Medulla oblongata (tissue), 1 donor: ENCODE results near the gene HRAS.

Source experiments
- DNase-seq: peaks from one replicate; pipeline ENCODE4 v3.0.0-alpha.2; 2015; ENCODE audit errors: extremely low spot score

Gene HRAS

DNA sequence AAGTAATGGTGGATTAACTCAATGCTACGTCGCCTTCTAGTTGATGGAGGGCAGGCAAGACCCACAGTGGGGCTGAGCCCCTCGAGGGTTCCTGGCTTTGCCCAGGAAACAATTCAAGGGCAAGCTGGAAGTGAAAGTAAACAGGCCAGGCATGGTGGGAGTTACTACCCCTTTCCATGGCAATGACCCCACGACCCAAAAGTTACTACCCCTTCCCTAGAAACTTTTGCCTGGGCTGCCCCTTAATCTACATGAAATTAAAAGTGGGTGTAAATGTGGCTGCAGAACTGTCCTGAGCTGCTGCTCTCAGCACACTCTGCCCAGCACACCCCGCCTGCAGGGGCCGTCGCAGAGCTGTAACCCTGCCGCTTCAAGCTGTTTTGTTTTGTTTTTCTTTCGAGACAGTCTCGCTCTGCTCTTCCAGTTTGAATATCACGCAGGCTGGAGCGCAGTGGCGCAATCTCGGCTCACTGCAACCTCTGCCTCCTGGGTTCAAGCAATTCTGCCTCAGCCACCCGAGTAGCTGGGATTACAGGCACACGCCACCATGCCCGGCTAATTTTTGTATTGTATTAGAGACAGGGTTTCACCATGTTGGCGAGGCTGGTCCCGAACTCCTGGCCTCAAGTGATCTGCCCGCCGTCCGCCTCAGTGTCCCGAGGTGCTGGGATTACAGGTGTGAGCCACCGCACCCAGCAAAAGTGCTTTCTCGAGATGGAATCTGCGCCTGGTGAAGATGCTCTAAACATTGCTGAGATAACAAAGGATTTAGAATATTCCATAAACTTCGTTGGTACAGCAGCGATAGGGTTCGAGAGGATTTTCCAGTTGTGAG lies 22.4 kb downstream of the HRAS start:
- DNase-seq = no peak

DNA sequence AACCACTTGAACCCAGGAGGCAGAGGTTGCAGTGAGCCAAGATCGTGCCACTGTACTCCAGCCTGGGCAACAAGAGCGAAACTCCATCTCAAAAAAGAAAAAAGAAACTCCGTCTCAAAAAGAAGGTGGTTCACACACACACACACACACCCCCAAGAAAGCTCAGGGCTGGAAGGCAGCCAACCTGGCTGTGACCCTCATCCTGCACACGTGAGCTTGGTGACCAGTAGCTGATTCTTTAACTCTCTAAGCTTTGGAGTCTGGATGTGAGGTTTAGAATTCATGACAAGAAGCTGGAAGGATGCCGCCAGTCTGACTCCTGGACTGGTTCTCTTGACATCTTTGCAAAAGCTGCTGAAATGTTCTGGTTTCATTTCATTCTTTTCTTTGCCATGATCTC lies 26.4 kb downstream of the HRAS start:
- no peak for DNase-seq

DNA sequence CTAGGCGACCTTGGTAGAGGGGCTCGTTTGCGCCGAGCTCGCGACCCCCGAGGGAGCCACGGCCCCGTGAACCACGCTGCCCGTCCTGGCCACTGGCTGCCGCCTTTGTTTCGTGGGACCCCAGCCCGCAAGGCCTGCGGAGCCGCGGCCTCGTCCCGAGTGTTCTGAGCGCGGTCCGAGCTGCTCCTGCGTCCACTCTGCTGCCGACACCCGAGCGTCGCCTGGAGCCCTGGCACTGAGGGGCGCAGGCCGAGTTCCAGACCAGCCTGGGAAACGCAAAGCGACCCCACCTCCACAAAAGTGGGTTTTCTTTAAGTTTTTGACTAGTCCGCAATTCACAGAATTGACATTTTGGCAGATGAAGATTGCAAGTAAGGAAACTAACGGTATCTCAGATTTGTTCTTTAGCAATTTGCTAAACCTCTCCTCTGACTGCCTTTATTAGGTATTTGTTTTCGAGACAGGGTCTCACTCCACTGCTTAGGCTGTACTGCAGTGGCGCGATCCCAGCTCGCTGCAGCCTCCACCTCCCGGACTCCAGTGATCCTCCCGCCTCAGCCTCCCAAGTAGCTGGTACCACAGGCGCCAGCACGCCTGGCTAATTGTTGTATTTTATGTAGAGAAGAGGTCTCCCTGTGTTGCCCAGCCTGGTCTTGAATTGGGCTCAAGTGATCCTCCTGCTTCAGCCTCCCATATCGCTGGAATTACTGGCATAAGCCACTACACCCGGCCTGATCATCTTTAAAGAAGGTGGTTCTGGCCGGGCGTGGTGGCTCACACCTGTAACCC lies 27.5 kb downstream of the HRAS start:
- no peak for DNase-seq

DNA sequence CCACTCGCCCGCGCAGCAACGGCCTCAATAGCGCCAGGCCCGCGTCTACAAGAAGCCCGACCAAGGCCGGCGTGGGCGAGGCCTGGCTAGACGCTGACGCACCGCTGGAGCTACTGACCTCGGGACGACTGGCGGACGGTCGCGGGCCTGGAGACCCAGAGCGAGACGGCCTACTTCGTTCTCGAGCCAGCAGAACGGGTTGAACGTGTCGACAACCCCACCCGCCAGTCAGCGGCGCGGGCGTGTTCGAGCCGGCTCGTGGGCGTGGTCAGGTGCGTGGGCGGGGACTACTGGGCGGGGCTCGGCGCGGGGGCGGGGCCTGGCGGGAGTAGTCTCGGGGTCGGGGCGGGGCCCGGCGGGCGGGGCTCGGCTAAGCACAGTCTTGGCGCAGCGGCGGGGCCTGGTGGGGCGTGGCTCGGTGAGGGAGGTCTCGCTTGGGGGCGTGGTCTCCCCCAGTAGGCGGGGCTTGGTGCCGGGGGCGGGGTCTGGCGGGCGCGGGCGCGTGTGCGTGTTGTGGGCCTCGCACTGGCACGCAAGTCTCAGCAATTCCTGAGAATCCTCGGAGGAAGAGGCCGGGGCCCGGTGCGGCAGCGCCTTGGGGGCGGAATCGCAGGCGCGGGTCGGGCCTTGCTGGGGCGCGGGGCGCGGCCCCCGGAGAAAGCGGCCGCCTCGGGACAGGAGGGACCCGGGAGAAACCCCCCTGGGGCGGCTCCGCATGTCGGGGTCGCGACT lies 28.2 kb downstream of the HRAS start, which contains the start of gene RNH1:
RNH1 (minus strand) TSS at position 248 of the 732 bp plus-strand sequence. CDS start 5,080 bp downstream, outside the sequence.
- peak; percentile 97 for DNase-seq

DNA sequence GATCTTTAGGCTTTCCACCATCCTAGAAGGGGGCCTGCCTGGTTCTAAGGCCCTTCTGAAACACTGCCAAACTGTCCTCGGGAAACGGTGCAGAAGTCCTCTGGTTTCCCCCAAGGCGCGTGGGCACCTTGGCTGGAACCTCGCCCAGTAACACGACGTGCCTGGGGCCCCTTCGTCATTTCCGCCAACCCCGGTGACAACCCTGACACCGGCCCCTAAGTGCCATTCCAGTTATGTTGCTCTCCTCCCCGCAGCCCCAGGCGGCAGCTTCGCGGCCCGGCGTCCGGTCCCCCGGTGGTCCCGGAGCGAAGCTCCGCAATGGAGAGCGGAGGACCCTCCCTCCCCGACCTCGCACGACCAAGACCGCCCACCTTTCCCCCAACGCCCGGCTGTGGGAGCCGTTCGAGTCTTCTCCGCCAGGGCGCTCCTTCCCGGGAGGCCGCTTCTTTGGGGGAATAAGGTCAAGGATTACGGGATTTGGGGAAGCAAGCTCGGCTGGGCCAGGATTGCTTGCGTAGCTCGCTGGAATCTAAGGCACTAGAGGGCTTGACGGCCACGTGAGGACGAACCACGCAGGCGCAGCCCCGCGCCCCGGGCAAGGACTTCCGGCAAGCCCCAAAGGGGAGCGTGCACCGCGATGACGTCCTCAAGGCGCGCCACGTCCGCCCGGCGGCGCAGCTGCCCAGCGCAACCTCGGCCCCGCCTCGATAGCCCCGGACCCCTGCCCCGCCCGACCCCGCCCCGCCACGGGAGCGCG lies 29.0 kb downstream of the HRAS start:
- DNase-seq = peak; percentile 96

DNA sequence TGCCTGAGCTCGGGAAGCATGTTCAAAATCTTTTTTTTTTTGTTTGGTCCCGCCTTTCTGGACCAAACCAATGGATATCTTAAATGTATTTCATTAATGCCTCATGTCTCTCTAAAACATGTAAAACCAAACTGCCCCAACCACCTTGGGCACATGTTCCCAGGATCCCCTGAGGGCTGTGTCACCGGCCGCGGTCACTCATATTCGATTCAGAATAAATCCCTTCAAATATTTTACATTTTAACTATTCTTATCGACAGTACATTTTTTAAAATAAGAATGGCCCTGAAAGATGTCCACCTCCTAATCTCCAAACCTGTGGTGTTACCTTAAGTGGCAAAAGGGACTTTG lies 30.4 kb downstream of the HRAS start:
- no peak for DNase-seq

DNA sequence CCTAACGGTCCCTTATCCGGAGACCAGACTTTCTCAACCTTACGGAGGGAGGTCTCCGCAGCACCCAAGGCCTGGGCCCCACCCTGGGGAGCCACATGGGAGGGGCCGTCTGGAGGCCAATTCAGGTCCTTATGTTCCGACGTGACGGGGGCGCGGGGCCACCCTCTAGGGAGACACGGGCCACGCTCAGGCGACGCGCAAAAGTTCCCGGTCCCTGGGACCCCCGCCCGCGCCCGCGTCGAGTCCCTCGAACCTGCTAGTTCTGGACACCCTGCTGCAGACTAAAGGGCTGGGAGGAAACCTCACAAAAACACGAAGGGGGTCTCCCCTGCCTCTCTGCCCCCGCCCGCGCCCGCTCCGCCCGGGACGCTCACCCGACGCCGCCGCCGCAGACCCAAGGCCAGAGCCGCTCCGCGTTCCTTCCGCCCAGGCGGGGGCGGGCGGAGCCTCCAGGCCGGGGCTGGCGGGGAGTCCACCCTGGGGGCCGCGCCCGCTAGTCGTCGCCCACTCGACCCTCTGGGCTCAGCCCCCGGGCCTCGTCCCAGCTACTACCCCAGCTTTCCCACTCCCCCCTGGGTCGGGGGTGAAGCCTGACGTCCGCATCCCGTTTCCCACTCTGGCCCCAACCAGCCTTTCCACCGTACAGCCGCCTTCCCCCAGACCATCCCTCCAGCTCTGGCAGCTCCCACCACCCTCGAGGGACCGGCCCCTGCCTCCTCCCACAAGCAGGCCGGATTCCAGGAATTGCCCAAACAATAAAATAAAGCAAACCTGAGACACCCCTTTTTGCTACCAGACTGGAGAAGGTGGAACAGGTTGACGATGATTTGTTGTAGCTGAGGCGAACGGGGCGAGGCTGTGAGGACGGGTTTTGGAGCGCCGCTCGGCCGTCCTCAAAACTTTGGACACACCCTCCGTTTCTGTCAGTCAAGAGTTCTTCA lies 31.1 kb downstream of the HRAS start:
- DNase-seq = no peak

DNA sequence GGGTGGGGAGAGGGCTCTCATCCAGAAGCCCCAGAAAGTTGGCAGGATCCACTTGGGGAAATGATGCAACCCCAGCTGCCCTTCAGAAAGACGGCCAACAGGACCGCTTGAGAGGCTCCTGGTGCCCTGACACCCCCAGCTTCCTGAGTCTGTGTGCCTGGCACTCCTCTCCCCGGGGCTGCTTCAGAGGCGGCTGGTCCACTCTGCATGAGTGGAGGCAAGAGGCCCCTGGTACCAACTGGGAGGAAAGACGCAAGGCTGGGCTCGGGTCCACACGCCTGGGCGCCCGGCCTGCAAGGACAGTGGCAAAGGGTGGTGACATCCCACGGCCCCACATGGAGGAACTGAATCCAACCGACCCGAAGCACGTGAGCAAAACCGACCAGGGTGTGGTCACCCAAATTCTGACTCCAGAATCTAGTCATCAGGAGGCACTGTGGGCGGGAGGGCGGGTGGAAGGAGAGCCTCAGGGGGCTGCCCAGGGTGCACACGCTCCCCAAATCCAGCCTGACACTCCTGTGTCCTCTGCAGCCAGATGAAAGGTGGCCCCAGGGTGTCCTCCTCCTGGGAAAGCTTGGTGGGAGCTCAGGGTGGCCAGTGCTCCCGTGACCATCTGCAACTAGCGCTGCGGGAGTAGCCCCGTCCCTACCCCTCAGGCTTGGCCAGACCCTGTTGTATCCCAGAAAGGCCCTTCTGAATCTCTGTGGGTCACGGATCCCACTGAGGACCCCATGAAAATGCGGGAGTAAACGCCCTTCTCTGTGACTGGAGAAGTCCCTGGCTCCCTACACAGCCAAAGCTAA lies 32.0 kb downstream of the HRAS start:
- peak; percentile 91 for DNase-seq

DNA sequence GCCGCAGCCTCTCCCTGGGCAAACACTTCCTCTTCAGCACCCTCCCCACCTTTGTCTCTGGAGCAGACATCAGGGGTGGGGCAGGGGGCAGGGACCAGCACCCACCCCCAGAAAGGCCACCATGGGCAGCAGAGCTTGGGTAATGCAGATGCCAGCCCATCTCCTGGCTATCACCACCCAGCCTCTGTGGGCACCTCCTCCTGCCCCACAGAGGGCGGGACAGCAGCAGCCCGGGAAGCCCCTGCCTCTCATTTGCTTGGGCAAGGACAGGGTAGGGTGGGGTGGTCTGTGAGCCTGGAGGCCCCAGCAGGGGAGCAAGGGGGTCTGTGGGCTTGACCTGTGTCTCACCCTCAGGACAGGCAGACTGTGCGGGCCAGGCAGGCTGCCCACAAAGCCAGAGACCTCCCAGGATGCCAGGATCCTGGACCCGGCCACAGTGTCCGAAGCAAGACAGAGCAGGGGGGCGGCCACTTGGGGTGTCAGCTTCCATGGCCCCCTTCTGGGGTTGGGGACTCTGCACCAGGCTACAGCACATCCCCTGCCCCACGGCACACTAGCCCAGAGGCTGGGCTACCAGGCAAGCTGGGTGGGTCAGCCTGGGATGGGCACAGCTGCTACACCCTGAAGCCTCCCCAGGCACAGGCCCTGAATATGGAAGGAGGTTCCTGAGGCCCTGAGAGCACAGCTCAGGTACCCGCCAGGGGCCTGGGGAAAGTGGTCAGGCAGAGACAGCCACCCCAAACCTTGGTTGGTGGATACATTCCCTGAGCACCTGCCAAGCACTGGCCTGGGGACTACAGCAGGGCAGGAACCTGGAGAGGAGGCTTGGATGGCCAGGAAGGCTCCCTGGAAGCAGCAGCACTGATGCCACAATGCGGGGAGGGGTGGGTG lies 32.8 kb downstream of the HRAS start:
- DNase-seq = no peak

DNA sequence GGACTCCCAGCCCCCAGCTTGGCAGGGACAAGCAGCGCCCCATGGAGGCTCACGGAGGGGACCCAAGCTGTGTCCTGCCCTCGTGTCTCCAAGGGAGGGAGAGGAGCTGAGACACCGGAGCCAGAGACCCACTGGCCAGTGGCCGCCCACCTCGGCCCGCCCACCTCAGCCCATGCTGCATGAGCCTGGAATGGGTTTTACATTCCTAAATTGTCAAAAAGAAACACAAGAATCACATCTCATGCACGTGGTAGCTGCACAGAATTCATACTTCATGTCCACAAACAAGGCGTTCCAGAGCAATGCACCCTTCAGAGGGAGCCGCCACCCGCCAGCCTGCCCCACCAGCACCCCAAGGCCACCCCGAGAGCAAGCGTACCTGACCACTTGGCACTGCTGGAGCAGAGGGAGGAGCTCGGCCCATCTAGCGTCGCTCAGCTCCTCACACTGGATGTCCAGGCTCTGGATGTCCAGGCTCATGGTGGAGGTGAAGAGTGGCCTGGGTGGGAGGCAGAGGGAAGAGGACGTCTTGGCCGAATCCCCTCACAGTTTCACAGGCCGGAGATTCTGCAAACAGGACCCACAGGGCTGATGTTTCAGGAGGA lies 33.6 kb downstream of the HRAS start:
- no peak for DNase-seq

DNA sequence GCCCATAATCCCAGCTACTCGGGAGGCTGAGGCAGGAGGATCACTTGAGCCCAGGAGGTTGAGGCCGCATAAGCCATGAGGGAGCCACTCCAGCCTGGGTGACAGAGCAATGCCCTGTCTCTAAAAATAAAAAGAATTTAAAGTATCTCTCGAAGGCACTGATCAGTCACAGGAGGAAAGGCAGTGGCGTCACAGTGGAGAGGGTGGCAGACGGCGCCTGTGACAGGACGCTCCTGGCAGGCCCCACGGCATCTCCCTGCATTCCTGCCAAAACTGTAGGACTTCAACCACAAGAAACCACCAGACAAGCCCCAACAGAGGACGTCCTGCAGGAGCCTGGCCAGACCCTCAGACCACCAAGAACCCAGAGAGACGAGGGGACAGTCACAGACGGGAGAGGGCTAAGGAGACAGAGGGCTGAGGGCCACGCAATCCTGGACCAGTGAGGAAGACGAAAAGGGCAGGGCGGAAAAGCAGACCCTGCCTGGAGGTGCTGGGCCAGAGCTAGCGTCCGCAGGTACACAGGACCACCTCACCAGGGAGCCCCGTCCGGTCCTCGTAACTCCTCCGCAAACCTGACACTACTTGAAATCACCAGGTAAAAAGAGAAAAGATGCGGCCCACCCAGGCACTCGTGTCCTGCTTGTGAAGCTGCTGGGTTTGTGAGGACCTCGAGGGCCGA lies 34.2 kb downstream of the HRAS start:
- no peak for DNase-seq

DNA sequence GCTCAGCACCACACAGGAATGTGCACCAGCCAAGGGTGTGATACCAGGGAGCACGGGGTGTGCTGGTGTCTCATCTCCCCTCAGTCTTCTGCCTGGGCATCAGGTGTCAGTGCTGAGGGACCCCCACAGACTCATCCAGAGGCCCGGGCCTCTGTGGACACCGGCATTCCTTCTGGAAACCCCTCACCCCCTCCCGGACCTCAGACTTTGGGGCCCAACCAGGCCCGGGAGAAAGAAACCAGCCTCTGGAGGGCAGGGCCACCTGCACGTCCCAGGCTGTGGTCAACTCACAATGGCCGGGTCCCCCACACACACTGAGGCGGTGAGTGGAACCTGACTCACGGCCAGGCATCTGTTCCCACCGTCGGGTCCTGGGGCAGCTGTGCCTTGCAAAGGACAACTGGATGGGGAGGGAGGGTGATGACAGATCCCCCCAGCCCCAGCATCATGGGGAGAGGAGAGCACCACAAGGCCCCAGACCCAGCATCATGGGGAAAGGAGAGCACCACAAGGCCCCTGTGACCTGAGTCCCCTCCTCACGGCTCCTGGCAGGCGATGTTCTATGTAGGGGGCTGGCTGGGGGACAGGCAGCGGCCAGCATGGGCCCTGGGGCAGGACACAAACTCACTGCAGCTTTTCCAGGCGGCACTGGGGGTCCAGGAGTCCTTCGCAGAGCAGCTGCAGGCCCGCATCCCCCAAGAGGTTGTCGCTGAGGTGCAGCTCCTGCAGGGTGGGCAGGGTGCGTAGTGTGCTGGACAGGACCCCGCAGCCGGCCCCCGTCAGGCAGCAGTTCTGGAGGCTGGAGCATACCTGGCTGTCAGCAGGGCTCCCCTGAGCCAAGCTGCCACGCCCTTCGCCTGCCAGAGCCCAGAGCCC lies 35.9 kb downstream of the HRAS start:
- DNase-seq = no peak

DNA sequence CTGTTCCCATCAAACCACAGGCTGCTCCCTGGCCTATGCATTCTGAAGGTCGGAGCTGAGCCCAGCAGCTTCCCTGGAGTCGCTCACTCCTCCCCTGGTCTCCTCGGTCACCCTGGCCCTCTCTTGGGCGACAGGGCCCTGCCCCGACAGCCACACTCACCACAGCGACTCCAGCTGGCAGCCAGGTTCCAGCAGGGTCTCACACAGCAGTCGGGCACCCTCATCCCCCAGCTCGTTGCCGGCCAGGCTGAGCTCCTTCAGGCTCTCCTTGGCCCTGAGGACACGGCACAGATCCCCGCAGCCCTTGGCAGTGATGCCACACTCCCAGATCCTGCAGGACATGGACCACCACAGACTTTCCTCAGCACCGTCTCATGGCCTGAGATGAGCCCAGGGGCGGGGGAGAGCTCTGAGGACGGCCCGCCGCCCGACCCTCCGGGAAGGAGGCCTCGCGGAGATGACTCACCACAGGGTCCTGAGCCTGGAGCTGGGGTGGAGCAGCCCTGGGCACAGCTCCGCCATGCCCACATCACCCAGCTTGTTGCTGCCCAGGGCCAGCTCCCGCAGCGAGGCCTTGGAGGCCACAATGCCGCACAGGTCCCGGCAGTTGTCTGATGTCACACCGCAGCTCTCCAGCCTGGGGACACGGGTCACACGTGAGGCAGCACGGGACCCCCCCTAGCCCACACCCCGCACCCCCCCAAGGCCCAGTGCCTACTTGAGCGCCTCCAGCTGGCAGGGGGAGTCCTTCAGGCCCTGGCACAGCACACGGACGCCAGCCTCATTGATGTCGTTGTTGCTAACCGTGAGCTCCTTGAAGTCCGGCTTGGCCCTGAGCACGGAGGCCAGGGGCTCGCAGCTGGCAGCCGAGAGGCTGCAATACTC lies 36.8 kb downstream of the HRAS start:
- no peak for DNase-seq

DNA sequence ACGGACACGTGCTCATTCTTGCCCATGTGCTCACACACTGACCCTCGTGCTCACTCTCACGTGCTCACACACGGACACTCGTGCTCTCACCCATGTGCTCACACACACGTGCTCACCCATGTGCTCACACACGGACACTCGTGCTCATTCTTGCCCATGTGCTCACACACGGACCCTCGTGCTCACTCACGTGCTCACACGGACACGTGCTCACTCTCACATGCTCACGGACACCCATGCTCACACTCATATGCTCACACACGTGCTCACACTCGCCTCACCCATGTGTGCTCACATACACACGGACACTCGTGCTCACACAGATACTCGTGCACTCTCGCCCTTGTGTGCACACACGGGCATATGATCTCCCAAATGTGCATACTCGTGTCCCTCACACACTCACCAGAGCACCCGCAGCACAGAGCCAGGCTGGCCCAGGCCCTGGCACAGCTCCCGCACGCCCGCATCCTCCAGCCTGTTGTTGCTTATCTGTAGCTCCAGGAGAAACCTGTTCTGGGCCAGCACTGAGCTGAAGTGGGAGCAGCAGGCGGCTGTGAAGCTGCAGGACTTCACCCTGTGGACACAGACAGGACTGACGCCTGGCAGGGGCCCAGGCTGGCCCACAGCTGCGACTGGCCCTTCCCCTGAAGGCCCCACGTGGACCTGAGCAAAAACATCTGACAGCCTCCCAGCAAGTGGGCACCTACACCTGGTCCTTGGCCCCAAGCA lies 37.6 kb downstream of the HRAS start:
- DNase-seq = no peak
